ENCODE data around the gene CADM1. TPM values are rescaled to one million over a fixed set of nuclear protein-coding genes. Genes with fewer than 3 reads are reported as not detected.

CADM1 gene
- total and polyA plus RNA-seq, 7 donors = 0.69 to 25.2 (median 15.6) TPM

- no peak for DNase-seq
- H3K4me1 ChIP-seq = no peaks in the 10 kb centered on the region
- H3K27me3 ChIP-seq = peaks cover 0 to 9% (median 0%) of the 10 kb centered on the region in 3 donors
- intact Hi-C loops (cut with DNase I) = no loop called here
- no peak overlapping the region for H3K27ac ChIP-seq
- H3K9me3 ChIP-seq = no peaks in the 10 kb centered on the region
- H3K4me3 ChIP-seq = no peak overlapping the region
- WGBS, 2 donors = 56 to 62% methylated on average over 8 of the region's 8 CpGs
- TF ChIP-seq, protein P1, sequence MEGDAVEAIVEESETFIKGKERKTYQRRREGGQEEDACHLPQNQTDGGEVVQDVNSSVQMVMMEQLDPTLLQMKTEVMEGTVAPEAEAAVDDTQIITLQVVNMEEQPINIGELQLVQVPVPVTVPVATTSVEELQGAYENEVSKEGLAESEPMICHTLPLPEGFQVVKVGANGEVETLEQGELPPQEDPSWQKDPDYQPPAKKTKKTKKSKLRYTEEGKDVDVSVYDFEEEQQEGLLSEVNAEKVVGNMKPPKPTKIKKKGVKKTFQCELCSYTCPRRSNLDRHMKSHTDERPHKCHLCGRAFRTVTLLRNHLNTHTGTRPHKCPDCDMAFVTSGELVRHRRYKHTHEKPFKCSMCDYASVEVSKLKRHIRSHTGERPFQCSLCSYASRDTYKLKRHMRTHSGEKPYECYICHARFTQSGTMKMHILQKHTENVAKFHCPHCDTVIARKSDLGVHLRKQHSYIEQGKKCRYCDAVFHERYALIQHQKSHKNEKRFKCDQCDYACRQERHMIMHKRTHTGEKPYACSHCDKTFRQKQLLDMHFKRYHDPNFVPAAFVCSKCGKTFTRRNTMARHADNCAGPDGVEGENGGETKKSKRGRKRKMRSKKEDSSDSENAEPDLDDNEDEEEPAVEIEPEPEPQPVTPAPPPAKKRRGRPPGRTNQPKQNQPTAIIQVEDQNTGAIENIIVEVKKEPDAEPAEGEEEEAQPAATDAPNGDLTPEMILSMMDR (IDR thresholded peaks at IDR 0.05) = peak in 2 of 4 experiments; percentile 24 to 60
- TF ChIP-seq POLR2AphosphoS5 (IDR thresholded peaks at IDR 0.05) = no peak
- no peak for TF ChIP-seq POLR2A (IDR thresholded peaks at IDR 0.05)
- no peak for TF ChIP-seq EP300 (IDR thresholded peaks at IDR 0.05)
- no peaks in the 10 kb centered on the region for H3K36me3 ChIP-seq
These were observed 333.9 kb downstream of the CADM1 start for GRCh38 chr11:115170133-115170815.

GRCh38 chr11:115169251-115169650 is 335.0 kb downstream of the CADM1 start:
- 72 to 75% methylated on average over 4 of the region's 4 CpGs for WGBS, 2 donors
- no peak overlapping the region for H3K27ac ChIP-seq

DNA sequence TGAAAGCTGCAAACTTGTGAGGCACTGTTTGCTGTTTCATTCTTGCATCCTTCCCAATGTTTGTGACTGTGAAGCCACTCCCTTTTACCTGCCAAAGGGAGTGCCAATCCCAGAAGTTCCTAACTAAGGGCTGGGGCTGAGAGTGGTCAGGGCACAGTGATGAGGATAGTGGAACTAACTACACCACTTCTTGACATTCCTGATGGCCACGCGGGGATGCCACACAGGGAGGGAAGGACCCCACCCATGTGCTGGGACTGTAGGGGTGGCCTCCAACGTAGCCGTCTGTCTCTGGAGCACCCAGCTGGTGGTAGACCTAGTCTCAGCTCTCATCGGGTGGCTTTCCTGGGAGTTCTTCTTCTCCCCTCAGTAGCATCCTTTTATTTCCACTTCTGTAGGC is 335.5 kb downstream of the CADM1 start:
- Histone ChIP-seq H3K4me3 (no peak overlapping the region), H3K36me3 (no peaks in the 10 kb centered on the region), H3K27ac (no peak overlapping the region), H3K9me3 (no peaks in the 10 kb centered on the region), H3K27me3 (peaks cover 0 to 9% (median 0%) of the 10 kb centered on the region in 3 donors), H3K4me1 (no peaks in the 10 kb centered on the region)
- DNase-seq = no peak
- TF ChIP-seq POLR2A (IDR thresholded peaks at IDR 0.05) = no peak
- TF ChIP-seq EP300 (IDR thresholded peaks at IDR 0.05) = no peak
- 65 to 79% methylated on average over 5 of the region's 5 CpGs for WGBS, 2 donors
- intact Hi-C loops (cut with DNase I) = no loop called here

More at GRCh38 chr11:115169251-115169650, 335.0 kb downstream of the CADM1 start:
- intact Hi-C loops (cut with DNase I) = no loop called here
- Histone ChIP-seq H3K4me3 (no peak overlapping the region), H3K4me1 (no peaks in the 10 kb centered on the region), H3K9me3 (no peaks in the 10 kb centered on the region), H3K36me3 (no peaks in the 10 kb centered on the region), H3K27me3 (peaks cover 0 to 9% (median 0%) of the 10 kb centered on the region in 3 donors)
- no peak for DNase-seq
- TF ChIP-seq POLR2AphosphoS5 (IDR thresholded peaks at IDR 0.05) (no peak), POLR2A (IDR thresholded peaks at IDR 0.05) (no peak), EP300 (IDR thresholded peaks at IDR 0.05) (no peak)
- TF ChIP-seq, protein P1 (IDR thresholded peaks at IDR 0.05) = no peak

GRCh38 chr11:115168229-115168671 is 336.0 kb downstream of the CADM1 start:
- Histone ChIP-seq H3K27ac (no peak overlapping the region), H3K36me3 (no peaks in the 10 kb centered on the region), H3K4me3 (no peak overlapping the region), H3K9me3 (no peaks in the 10 kb centered on the region), H3K4me1 (no peaks in the 10 kb centered on the region), H3K27me3 (peaks cover 0 to 9% (median 0%) of the 10 kb centered on the region in 3 donors)
- TF ChIP-seq EP300 (IDR thresholded peaks at IDR 0.05) (no peak), POLR2AphosphoS5 (IDR thresholded peaks at IDR 0.05) (no peak), POLR2A (IDR thresholded peaks at IDR 0.05) (no peak)
- TF ChIP-seq, protein P1 (IDR thresholded peaks at IDR 0.05) = no peak
- no peak for DNase-seq
- intact Hi-C loops (cut with DNase I) = no loop called here
- WGBS, 2 donors = 78 to 80% methylated on average over 9 of the region's 9 CpGs

DNA sequence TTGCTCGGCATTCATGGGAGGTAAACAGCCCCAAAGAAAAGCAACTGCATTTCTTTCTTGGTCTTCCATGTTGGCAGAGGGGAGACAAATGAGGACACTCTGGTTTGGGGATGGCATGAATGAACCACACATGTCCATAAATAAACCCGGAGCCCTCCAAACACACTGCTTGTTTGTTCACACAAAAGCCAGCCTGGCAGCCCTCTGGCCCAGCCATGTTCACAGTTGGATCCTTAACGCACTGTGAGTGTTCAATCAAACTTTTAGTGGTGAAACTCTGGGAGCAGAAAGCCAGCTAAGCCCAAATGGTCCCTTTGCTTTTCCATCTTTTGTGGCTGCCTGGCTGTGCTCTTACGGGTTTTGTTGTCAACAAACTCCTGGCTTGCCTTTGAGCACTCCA is 336.8 kb downstream of the CADM1 start:
- Histone ChIP-seq H3K36me3 (no peaks in the 10 kb centered on the region), H3K4me1 (no peaks in the 10 kb centered on the region), H3K9me3 (no peaks in the 10 kb centered on the region), H3K4me3 (no peak overlapping the region), H3K27ac (no peak overlapping the region), H3K27me3 (peaks cover 0 to 10% (median 0%) of the 10 kb centered on the region in 3 donors)
- DNase-seq = no peak
- 82 to 89% methylated on average over 4 of the region's 4 CpGs for WGBS, 2 donors
- TF ChIP-seq EP300 (IDR thresholded peaks at IDR 0.05) (no peak), POLR2AphosphoS5 (IDR thresholded peaks at IDR 0.05) (no peak), POLR2A (IDR thresholded peaks at IDR 0.05) (no peak)
- TF ChIP-seq, protein P1 (IDR thresholded peaks at IDR 0.05) = no peak
- intact Hi-C loops (cut with DNase I) = no loop called here
